Measurements from ENCODE around the gene NUP210. TPM values are rescaled to one million over a fixed set of nuclear protein-coding genes. Genes with fewer than 3 reads are reported as not detected.

Gene NUP210
- total RNA-seq, 1 donor, result not detected

DNA sequence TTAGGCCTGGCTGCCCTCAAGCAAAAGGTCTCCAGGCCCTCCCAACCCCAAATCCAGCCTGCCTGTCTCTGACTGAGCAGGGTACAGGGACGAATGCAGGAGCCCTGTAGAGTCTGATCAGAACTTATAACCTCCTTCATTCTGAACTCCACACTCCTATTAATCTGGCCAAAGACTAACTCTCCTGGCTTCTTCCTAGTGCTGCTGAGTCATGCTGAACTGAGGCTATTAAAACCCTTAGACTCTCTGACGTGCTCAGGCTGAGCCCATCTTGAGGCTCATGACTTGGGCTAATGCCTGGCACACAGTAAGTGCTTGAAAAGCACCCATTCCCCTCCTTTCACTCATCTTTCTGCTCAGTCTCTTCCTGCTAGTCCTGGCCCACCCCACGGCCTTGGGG lies 81.9 kb downstream of the NUP210 start:
- no peak for TF ChIP-seq CTCF (IDR thresholded peaks at IDR 0.05; ENCODE audit: insufficient read depth, low read depth, low read length)
- DNase-seq (ENCODE audit: low read depth), result peak; percentile 2
- no peak overlapping the region for H3K4me3 ChIP-seq (ENCODE audit: low read depth, low read length)

GRCh38 chr3:13336592-13336991 lies 83.5 kb downstream of the NUP210 start:
- H3K4me3 ChIP-seq (ENCODE audit: low read depth, low read length), result no peak overlapping the region
- TF ChIP-seq CTCF (IDR thresholded peaks at IDR 0.05; ENCODE audit: insufficient read depth, low read depth, low read length), result no peak
- no peak for DNase-seq (ENCODE audit: low read depth)

- no peak overlapping the region for H3K4me3 ChIP-seq (ENCODE audit: low read depth, low read length)
- TF ChIP-seq CTCF (IDR thresholded peaks at IDR 0.05; ENCODE audit: insufficient read depth, low read depth, low read length), result no peak
- no peak for DNase-seq (ENCODE audit: low read depth)
Measured at GRCh38 chr3:13335503-13335902, 84.6 kb downstream of the NUP210 start.

DNA sequence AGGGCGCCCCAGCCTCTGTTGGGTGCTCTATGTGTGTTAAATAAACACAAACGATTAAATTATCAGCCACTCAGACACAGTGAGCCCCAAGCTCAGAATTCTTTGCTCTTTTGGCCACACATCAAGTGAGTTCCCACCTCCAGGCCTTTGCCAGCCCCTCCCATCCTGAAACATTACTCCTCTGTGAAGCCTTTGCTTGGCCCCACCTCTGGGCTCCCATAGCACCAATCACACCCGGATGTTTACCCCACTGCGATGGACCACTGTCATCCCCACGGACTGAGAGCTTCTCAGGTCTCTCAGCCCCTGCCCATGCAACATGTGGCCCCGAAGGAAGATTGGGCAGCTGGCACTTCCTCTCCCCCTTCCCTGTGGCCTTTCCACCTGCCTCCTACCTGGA lies 85.1 kb downstream of the NUP210 start:
- H3K4me3 ChIP-seq (ENCODE audit: low read depth, low read length), result no peak overlapping the region
- TF ChIP-seq CTCF (IDR thresholded peaks at IDR 0.05; ENCODE audit: insufficient read depth, low read depth, low read length), result no peak
- no peak for DNase-seq (ENCODE audit: low read depth)

GRCh38 chr3:13333236-13333897 lies 86.8 kb downstream of the NUP210 start:
- no peak for DNase-seq (ENCODE audit: low read depth)
- TF ChIP-seq CTCF (IDR thresholded peaks at IDR 0.05; ENCODE audit: insufficient read depth, low read depth, low read length), result no peak
- H3K4me3 ChIP-seq (ENCODE audit: low read depth, low read length), result no peak overlapping the region

DNA sequence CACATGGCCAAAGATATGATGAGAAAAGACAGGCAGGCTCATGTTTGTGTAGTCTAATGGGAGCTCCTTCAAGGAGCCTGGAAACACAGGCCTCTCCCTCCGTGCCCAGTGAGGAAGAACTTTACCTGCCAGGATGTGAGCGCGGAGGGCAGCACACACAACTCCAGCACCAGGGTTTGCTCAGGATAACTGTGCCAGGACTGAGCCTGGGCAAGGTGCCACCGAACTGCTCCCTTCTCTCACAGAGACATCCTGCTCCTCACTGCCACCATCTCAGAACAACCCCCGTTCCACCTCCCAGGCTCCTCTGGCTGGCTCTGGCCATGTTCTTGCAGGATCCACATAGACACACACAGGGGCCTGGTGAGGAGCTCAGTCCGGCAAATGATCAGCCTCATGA lies 87.4 kb downstream of the NUP210 start:
- DNase-seq (ENCODE audit: low read depth), result no peak
- no peak for TF ChIP-seq CTCF (IDR thresholded peaks at IDR 0.05; ENCODE audit: insufficient read depth, low read depth, low read length)
- no peak overlapping the region for H3K4me3 ChIP-seq (ENCODE audit: low read depth, low read length)

GRCh38 chr3:13332158-13332557 lies 88.0 kb downstream of the NUP210 start:
- no peak overlapping the region for H3K4me3 ChIP-seq (ENCODE audit: low read depth, low read length)
- TF ChIP-seq CTCF (IDR thresholded peaks at IDR 0.05; ENCODE audit: insufficient read depth, low read depth, low read length), result no peak
- DNase-seq (ENCODE audit: low read depth), result no peak
